Activated CD4-positive, alpha-beta T cell treated with anti-CD3 and anti-CD28 coated beads for 48 hours (primary cell): Measurements from ENCODE around the gene CSRP2.

Experiments used
- DNase-seq: peaks from one replicate; pipeline ENCODE4 v3.0.0-alpha.2; 2020

CSRP2 gene

GRCh38 chr12:76878899-76879709, at the start of gene CSRP2:
TSS of gene CSRP2 (minus strand) at chr12:76879019. CDS start at chr12:76866260, 12,759 bp downstream.
- DNase-seq, result peak; percentile 77

GRCh38 chr12:76927170-76927784, 48.5 kb upstream of the CSRP2 start:
- DNase-seq, result peak; percentile 65

- DNase-seq, result no peak
These were observed 46.3 kb upstream of the CSRP2 start for GRCh38 chr12:76925135-76925534.

GRCh38 chr12:76922866-76923265, 44.0 kb upstream of the CSRP2 start:
- DNase-seq, result no peak

GRCh38 chr12:76921891-76922664, 43.3 kb upstream of the CSRP2 start:
- no peak for DNase-seq

GRCh38 chr12:76921100-76921471, 42.3 kb upstream of the CSRP2 start:
- DNase-seq, result no peak

- DNase-seq, result peak; percentile 10
These were observed 41.6 kb upstream of the CSRP2 start for GRCh38 chr12:76920172-76921099.

GRCh38 chr12:76919383-76920171, 40.8 kb upstream of the CSRP2 start:
- no peak for DNase-seq

- no peak for DNase-seq
These were observed 37.3 kb upstream of the CSRP2 start for GRCh38 chr12:76916170-76916540.

- DNase-seq, result no peak
These were observed 36.7 kb upstream of the CSRP2 start for GRCh38 chr12:76915361-76916169.

GRCh38 chr12:76914102-76914859, 35.5 kb upstream of the CSRP2 start:
- DNase-seq, result no peak

GRCh38 chr12:76909290-76909689, 30.5 kb upstream of the CSRP2 start:
- DNase-seq, result no peak

- DNase-seq, result no peak
These were observed 29.6 kb upstream of the CSRP2 start for GRCh38 chr12:76908303-76909017.

GRCh38 chr12:76901628-76902380, 23.0 kb upstream of the CSRP2 start:
- no peak for DNase-seq

GRCh38 chr12:76899522-76899921, 20.7 kb upstream of the CSRP2 start:
- DNase-seq, result no peak

- DNase-seq, result no peak
These were observed 19.6 kb upstream of the CSRP2 start for GRCh38 chr12:76898442-76898841.

GRCh38 chr12:76896274-76896673, 17.5 kb upstream of the CSRP2 start:
- no peak for DNase-seq

- DNase-seq, result no peak
These were observed 17.0 kb upstream of the CSRP2 start for GRCh38 chr12:76895796-76896195.

GRCh38 chr12:76891609-76892008, 12.8 kb upstream of the CSRP2 start:
- no peak for DNase-seq
